Melanocyte of skin (primary cell): ENCODE data around the gene TBC1D7. TPM values are rescaled to one million over a fixed set of nuclear protein-coding genes. Genes with fewer than 3 reads are reported as not detected.

ENCODE experiments used
- total RNA-seq, 2 donors: library from RNA; depleted of rRNA; stranded (reverse); fragments of >200 nt; gene quantifications; 2 replicates each; pipeline ENCODE4 v1.2.3, GENCODE V29; 2012

The TBC1D7 gene
- total RNA-seq: 100 to 1,000 TPM; 282 to 368 TPM

GRCh38 chr6:13328076-13328874, at the start of gene TBC1D7:
Gene TBC1D7, minus strand, starts transcription at chr6:13328537. Its CDS starts 1,639 bp downstream, at chr6:13326898.

Other genes with a start within 250 kb of the TBC1D7 start
- 10 to 100 TPM in 1 of 2 donors, 1 to 10 TPM in 1; 6.3 to 13.1 TPM for gene GFOD1, start 159.1 kb upstream of the TBC1D7 start, total RNA-seq
- 10 to 100 TPM in 1 of 2 donors, 1 to 10 TPM in 1; 8.9 to 10.3 TPM for gene SIRT5, start 246.1 kb upstream of the TBC1D7 start, total RNA-seq